B cell (primary cell): Measurements from ENCODE around the gene RPL13. TPM values are rescaled to one million over a fixed set of nuclear protein-coding genes. Genes with fewer than 3 reads are reported as not detected.
"Not testable (repeated sequence)": the region's sequence is repeated elsewhere in the genome, so short reads cannot be mapped to it uniquely, and the experiment has no call there.

Source experiments
- ATAC-seq: fragments of 200-7000 bp; cut with Tn5 transposase; one replicate; pipeline ENCODE4 v1.10.0; 2021; ENCODE audit warnings: low read depth, mild to moderate bottlenecking, moderate number of reproducible peaks, moderate library complexity
- CTCF ChIA-PET: fragments of 350-600 bp; sonication (Branson Sonifier 250); formaldehyde crosslinking; loops from one replicate; lab custom pipeline; 2021; ENCODE audit warnings: antibody characterized with exemption, inconsistent platforms; lab: Charles Lee
- POLR2A ChIA-PET: fragments of 350-600 bp; sonication (Branson Sonifier 250); formaldehyde crosslinking; loops from one replicate; lab custom pipeline; 2021; ENCODE audit warnings: antibody characterized with exemption; lab: Charles Lee
- DNase-seq: peaks from one replicate; pipeline ENCODE4 v3.0.0; 2013
- H2AFZ ChIP-seq: 2 replicates; pipeline ENCODE4 v1.6.1; 2012; ENCODE audit warnings: mild to moderate bottlenecking, low read depth, low read length; ENCODE audit not compliant: insufficient read depth, poor library complexity, severe bottlenecking
- H3K27ac ChIP-seq, 2 donors: 1 replicate in 1 of 2; 2 replicates in 1 of 2; pipeline ENCODE4 v1.5.1; 2012 to 2013; ENCODE audit warnings: low read length in 2 of 2, mild to moderate bottlenecking in 2 of 2, moderate library complexity in 1 of 2
- H3K27me3 ChIP-seq, 4 experiments: fragments of 200-600 bp in 1 of 4; sonication (generic) in 1 of 4; replicated peaks in 1 of 4; 1 replicate in 2 of 4; 2 replicates in 2 of 4; pipeline versions ENCODE4 v1.6.1 to v1.7.0; 2013 to 2016; ENCODE audit warnings: low read length in 3 of 4, mild to moderate bottlenecking in 2 of 4, mixed read lengths in 1 of 4, moderate library complexity in 1 of 4; ENCODE audit not compliant: insufficient read depth in 4 of 4, control insufficient read depth in 3 of 4; ENCODE audit errors: control extremely low read depth in 1 of 4
- H3K36me3 ChIP-seq, 2 experiments: replicated peaks in 1 of 2; 1 replicate in 1 of 2; 2 replicates in 1 of 2; pipeline versions ENCODE4 v1.6.1 to v1.7.1; 2013; ENCODE audit warnings: low read length in 1 of 2; ENCODE audit not compliant: insufficient read depth in 2 of 2, control insufficient read depth in 1 of 2; ENCODE audit errors: control extremely low read depth in 1 of 2, extremely low read depth in 1 of 2
- H3K4me1 ChIP-seq, 2 donors: fragments of 200-600 bp in 1 of 2; sonication (generic) in 1 of 2; 1 replicate in 1 of 2; 2 replicates in 1 of 2; pipeline versions ENCODE4 v1.5.1 to v1.6.1; 2013 to 2017; ENCODE audit warnings: low read length in 2 of 2; ENCODE audit not compliant: control insufficient read depth in 2 of 2, insufficient read depth in 2 of 2
- H3K4me2 ChIP-seq: replicated peaks from 2 replicates; pipeline ENCODE3; 2012; ENCODE audit warnings: mild to moderate bottlenecking, low read depth, low read length; ENCODE audit not compliant: poor library complexity, severe bottlenecking
- H3K4me3 ChIP-seq, 5 experiments: fragments of 200-600 bp in 1 of 5; sonication (generic) in 1 of 5; 1 replicate in 3 of 5; 2 replicates in 2 of 5; pipeline versions ENCODE4 v1.5.1 to v1.7.0; 2011 to 2016; ENCODE audit warnings: low read length in 4 of 5, mild to moderate bottlenecking in 4 of 5, low read depth in 2 of 5, control low read depth in 1 of 5, moderate library complexity in 1 of 5; ENCODE audit not compliant: insufficient read depth in 1 of 5; ENCODE audit errors: control extremely low read depth in 1 of 5, extremely low read depth in 1 of 5
- H3K79me2 ChIP-seq: fragments of 200-600 bp; sonication (generic); one replicate; pipeline ENCODE4 v1.6.0; 2016; ENCODE audit warnings: low read length; ENCODE audit not compliant: control insufficient read depth, insufficient read depth
- H3K9ac ChIP-seq: fragments of 200-600 bp; sonication (generic); 2 replicates; pipeline ENCODE4 v1.6.1; 2017; ENCODE audit warnings: mild to moderate bottlenecking, low read length, moderate library complexity
- H3K9me3 ChIP-seq, 3 donors: one replicate each; pipeline versions ENCODE4 v1.6.1 to v1.7.1; 2013; ENCODE audit warnings: low read length in 2 of 3; ENCODE audit not compliant: control insufficient read depth in 2 of 3, insufficient read depth in 1 of 3; ENCODE audit errors: control extremely low read depth in 1 of 3
- H4K20me1 ChIP-seq: 2 replicates; pipeline ENCODE4 v1.6.0; 2012; ENCODE audit warnings: mild to moderate bottlenecking, low read length; ENCODE audit not compliant: insufficient read depth, control insufficient read depth, poor library complexity, severe bottlenecking
- H3K27ac Mint-ChIP-seq: one replicate; pipeline ENCODE4 v1.8.0; 2021; ENCODE audit warnings: mixed read lengths
- H3K27me3 Mint-ChIP-seq: one replicate; pipeline ENCODE4 v1.8.0; 2021; ENCODE audit warnings: mixed read lengths
- H3K4me1 Mint-ChIP-seq: one replicate; pipeline ENCODE4 v1.8.0; 2021; ENCODE audit warnings: mixed read lengths
- H3K4me3 Mint-ChIP-seq: one replicate; pipeline ENCODE4 v1.8.0; 2021; ENCODE audit warnings: mixed read lengths
- H3K9me3 Mint-ChIP-seq: one replicate; pipeline ENCODE4 v1.8.0; 2022; ENCODE audit warnings: mixed read lengths; ENCODE audit not compliant: insufficient read depth
- EZH2 ChIP-seq: IDR thresholded peaks from 2 replicates; pipeline ENCODE4 v1.6.1; 2012; ENCODE audit warnings: borderline replicate concordance, low read depth, mild to moderate bottlenecking, moderate library complexity, low read length; ENCODE audit not compliant: insufficient read depth, poor library complexity, severe bottlenecking
- WGBS: methylation state at CpG from one replicate; pipeline ENCODE4 v1.1.5; 2013; ENCODE audit warnings: missing lambda C conversion rate; ENCODE audit not compliant: insufficient coverage; 5-methylcytosine and 5-hydroxymethylcytosine counted together
- intact Hi-C: fragments of 100-400 bp; cut with micrococcal nuclease; formaldehyde crosslinking; loops from one replicate; pipeline ENCODE4 v1.10.0; 2022
- polyA plus RNA-seq: library from polyadenylated mRNA; depleted of rRNA; stranded (reverse); fragments of >200 nt; gene quantifications from 2 replicates; pipeline ENCODE4 v1.2.3, GENCODE V29; 2012
- total RNA-seq, 2 donors: library from RNA; stranded (reverse); fragments of 120-200 nt in 1 of 2; gene quantifications; 1 replicate in 1 of 2; 2 replicates in 1 of 2; pipeline versions ENCODE4 v1.2.3 to v1.2.4, GENCODE V29; 2013 to 2022
- TF ChIP-seq, protein P1 (sequence below): fragments of 200-600 bp; IDR thresholded peaks from one replicate; pipeline ENCODE4 v1.8.0; 2022; ENCODE audit warnings: antibody characterized with exemption, mild to moderate bottlenecking

The RPL13 gene
- total and polyA plus RNA-seq, 2 donors (not counting 1 experiment from before 2014, with no cell fraction given): 3,184 to 11,676 TPM

DNA sequence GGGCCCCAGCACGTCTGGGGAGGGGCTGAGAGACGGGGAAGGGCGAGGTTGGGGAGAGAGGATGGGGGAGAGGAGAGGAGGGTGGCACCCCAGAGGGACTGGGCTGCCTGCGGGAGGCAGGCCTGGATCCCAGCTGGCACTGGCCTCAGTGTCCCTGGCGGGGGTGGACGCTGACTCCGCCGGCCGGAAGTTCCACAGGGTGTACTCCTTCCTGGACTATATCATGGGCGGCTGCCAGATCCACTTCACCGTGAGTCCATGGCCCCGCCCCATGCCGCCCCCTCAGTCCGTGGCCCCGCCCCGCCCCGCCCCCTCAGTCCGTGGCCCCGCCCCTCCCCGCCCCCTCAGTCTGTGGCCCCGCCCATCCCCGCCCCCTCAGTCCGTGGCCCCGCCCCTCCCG lies 26.4 kb downstream of the RPL13 start:
- Histone ChIP-seq H3K9me3 (peaks cover 0 to 9% (median 0%) of the 10 kb centered on the region in 3 donors), H2AFZ (no peak overlapping the region), H3K36me3 (no peaks in the 10 kb centered on the region), H4K20me1 (no peaks in the 10 kb centered on the region), H3K79me2 (no peaks in the 10 kb centered on the region), H3K27ac (no peak overlapping the region), H3K9ac (no peak overlapping the region), H3K4me3 (no peak overlapping the region), H3K27me3 (no peaks in the 10 kb centered on the region), H3K4me1 (no peaks in the 10 kb centered on the region), H3K4me2 (no peak overlapping the region)
- POLR2A ChIA-PET: no interaction called here
- intact Hi-C loops: no loop called here
- H3K9me3 Mint-ChIP-seq: no peaks in the 10 kb centered on the region
- ATAC-seq (no peak), DNase-seq (no peak)
- no peaks in the 10 kb centered on the region for H3K27me3 Mint-ChIP-seq
- no peaks in the 10 kb centered on the region for H3K4me1 Mint-ChIP-seq
- CTCF ChIA-PET: no interaction called here
- H3K27ac Mint-ChIP-seq: no peak overlapping the region
- WGBS: 97% methylated on average over 9 of the region's 25 CpGs
- TF ChIP-seq, protein P1, sequence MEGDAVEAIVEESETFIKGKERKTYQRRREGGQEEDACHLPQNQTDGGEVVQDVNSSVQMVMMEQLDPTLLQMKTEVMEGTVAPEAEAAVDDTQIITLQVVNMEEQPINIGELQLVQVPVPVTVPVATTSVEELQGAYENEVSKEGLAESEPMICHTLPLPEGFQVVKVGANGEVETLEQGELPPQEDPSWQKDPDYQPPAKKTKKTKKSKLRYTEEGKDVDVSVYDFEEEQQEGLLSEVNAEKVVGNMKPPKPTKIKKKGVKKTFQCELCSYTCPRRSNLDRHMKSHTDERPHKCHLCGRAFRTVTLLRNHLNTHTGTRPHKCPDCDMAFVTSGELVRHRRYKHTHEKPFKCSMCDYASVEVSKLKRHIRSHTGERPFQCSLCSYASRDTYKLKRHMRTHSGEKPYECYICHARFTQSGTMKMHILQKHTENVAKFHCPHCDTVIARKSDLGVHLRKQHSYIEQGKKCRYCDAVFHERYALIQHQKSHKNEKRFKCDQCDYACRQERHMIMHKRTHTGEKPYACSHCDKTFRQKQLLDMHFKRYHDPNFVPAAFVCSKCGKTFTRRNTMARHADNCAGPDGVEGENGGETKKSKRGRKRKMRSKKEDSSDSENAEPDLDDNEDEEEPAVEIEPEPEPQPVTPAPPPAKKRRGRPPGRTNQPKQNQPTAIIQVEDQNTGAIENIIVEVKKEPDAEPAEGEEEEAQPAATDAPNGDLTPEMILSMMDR: no peak
- TF ChIP-seq EZH2: no peak
- H3K4me3 Mint-ChIP-seq: no peak overlapping the region

DNA sequence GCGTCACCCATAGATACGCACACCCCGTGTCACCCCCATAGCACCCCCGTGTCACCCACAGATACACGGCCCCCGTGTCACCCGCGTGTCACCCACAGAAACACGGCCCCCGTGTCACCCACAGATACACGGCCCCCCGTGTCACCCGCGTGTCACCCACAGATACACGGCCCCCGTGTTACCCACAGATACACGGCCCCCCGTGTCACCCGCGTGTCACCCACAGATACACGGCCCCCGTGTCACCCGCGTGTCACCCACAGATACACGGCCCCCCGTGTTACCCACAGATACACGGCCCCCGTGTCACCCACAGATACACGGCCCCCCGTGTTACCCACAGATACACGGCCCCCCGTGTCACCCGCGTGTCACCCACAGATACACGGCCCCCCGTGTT lies 27.2 kb downstream of the RPL13 start:
- intact Hi-C loops: not testable (repeated sequence)

More for the DNA sequence above, 27.2 kb downstream of the RPL13 start:
- CTCF ChIA-PET, H2AFZ ChIP-seq, POLR2A ChIA-PET, H3K79me2 ChIP-seq, H3K9me3 ChIP-seq, H3K27ac Mint-ChIP-seq, H3K36me3 ChIP-seq, DNase-seq, H3K4me1 Mint-ChIP-seq, H3K9ac ChIP-seq, H3K4me3 Mint-ChIP-seq, ATAC-seq, H3K4me3 ChIP-seq, H3K27me3 Mint-ChIP-seq, H4K20me1 ChIP-seq, H3K27ac ChIP-seq, H3K4me1 ChIP-seq, H3K9me3 Mint-ChIP-seq, H3K4me2 ChIP-seq, H3K27me3 ChIP-seq: not testable (repeated sequence)
- WGBS: over 99% methylated on average over 11 of the region's 36 CpGs
